Measurements from ENCODE around the gene PDE4DIP. TPM values are rescaled to one million over a fixed set of nuclear protein-coding genes. Genes with fewer than 3 reads are reported as not detected.
"Not testable (repeated sequence)": the region's sequence is repeated elsewhere in the genome, so short reads cannot be mapped to it uniquely, and the experiment has no call there.

The PDE4DIP gene
- total RNA-seq, 2 donors from 2014 or later, result 33.0 to 56.2 TPM

DNA sequence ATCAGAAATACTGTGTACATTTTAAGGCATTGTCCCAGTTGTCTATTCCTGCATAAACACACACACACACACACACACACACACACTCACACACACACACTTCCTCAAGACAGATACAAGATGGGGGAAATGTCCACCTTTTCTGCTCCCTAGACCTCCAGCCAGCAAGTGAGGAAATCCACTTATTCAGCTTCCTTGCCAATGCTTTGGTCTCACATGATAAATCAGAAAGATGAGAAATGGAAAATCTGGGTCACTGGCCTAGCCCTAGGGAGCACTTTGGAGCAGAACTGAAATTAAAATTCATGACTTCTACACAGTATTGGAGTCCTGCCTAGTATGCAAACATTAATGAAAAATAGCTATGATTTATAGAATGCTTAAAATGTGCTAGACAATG is 15.3 kb upstream of the PDE4DIP start:
- DNase-seq; H3K4me1 ChIP-seq (ENCODE audit: control insufficient read depth, insufficient read depth, low read length); H3K4me3 ChIP-seq (ENCODE audit: low read length); H3K4me1 Mint-ChIP-seq; H3K27ac ChIP-seq (ENCODE audit: low read depth, low read length); H3K4me3 Mint-ChIP-seq; H3K27me3 Mint-ChIP-seq (ENCODE audit: insufficient read depth); H3K36me3 ChIP-seq (ENCODE audit: control insufficient read depth, insufficient read depth, low read length); H3K27ac Mint-ChIP-seq; H3K9me3 ChIP-seq (ENCODE audit: control insufficient read depth, low read length); H3K9me3 Mint-ChIP-seq; H3K36me3 Mint-ChIP-seq (ENCODE audit: low read depth); H3K9ac ChIP-seq (ENCODE audit: extremely low read depth, low read length, poor library complexity, severe bottlenecking); H3K27me3 ChIP-seq (ENCODE audit: control insufficient read depth, insufficient read depth, low read length, poor library complexity, severe bottlenecking): not testable (repeated sequence)

DNA sequence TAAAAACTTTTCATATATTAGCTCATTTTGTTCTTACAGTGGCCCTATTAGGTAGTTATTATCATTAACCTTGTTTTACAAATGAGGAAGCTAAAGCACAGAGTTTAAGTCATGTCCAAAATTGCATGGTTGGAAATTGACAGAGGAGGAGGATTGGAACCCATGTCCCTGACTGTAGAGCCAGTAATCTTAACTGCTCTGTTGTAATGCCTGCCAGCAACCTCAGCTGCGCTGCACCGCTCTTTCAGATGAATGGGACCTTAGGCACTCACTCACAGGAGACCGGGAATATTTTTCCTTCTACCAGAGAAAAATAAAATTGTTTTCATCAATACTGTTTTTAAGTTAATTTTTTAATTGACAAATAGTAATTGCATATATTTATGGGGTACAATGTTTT is 14.9 kb upstream of the PDE4DIP start:
- not testable (repeated sequence) for H3K27ac ChIP-seq (ENCODE audit: low read depth, low read length); H3K9me3 Mint-ChIP-seq; H3K9ac ChIP-seq (ENCODE audit: extremely low read depth, low read length, poor library complexity, severe bottlenecking); H3K27me3 ChIP-seq (ENCODE audit: control insufficient read depth, insufficient read depth, low read length, poor library complexity, severe bottlenecking); H3K4me3 ChIP-seq (ENCODE audit: low read length); H3K27me3 Mint-ChIP-seq (ENCODE audit: insufficient read depth); DNase-seq; H3K36me3 Mint-ChIP-seq (ENCODE audit: low read depth); H3K4me1 ChIP-seq (ENCODE audit: control insufficient read depth, insufficient read depth, low read length); H3K36me3 ChIP-seq (ENCODE audit: control insufficient read depth, insufficient read depth, low read length); H3K4me3 Mint-ChIP-seq; H3K4me1 Mint-ChIP-seq; H3K9me3 ChIP-seq (ENCODE audit: control insufficient read depth, low read length); H3K27ac Mint-ChIP-seq
- WGBS, 2 experiments (ENCODE audit: insufficient coverage in 1 of 2, insufficient read length in 1 of 2), result no CpG with 5 or more reads among the region's 3 CpGs

DNA sequence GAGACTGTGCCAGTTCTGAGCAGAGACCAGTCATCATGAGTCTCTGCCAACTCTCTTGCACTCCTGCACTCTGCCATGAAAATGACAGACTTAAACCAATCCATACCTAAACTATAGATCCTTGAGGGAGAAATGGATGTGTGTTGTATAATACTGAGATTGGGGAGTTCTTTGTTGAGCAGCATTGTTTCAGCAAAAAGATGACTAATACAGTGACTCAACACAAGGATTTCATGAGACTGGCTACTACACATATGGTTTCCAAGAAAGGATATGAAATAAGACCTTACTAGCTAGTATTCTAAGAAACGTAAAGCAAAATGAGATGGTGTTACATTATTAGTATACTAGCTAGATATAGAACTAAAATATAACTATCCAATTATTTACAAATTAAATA is 3.0 kb upstream of the PDE4DIP start:
- H3K4me1 Mint-ChIP-seq; H3K9me3 ChIP-seq (ENCODE audit: control insufficient read depth, low read length); H3K36me3 Mint-ChIP-seq (ENCODE audit: low read depth); H3K27ac Mint-ChIP-seq; H3K27me3 ChIP-seq (ENCODE audit: control insufficient read depth, insufficient read depth, low read length, poor library complexity, severe bottlenecking); DNase-seq; H3K4me1 ChIP-seq (ENCODE audit: control insufficient read depth, insufficient read depth, low read length); H3K9me3 Mint-ChIP-seq; H3K9ac ChIP-seq (ENCODE audit: extremely low read depth, low read length, poor library complexity, severe bottlenecking); H3K27me3 Mint-ChIP-seq (ENCODE audit: insufficient read depth); H3K4me3 ChIP-seq (ENCODE audit: low read length); H3K4me3 Mint-ChIP-seq; H3K36me3 ChIP-seq (ENCODE audit: control insufficient read depth, insufficient read depth, low read length); H3K27ac ChIP-seq (ENCODE audit: low read depth, low read length): not testable (repeated sequence)
- no CpG with 5 or more reads among the region's 1 CpG for WGBS, 2 experiments (ENCODE audit: insufficient coverage in 1 of 2, insufficient read length in 1 of 2)

DNA sequence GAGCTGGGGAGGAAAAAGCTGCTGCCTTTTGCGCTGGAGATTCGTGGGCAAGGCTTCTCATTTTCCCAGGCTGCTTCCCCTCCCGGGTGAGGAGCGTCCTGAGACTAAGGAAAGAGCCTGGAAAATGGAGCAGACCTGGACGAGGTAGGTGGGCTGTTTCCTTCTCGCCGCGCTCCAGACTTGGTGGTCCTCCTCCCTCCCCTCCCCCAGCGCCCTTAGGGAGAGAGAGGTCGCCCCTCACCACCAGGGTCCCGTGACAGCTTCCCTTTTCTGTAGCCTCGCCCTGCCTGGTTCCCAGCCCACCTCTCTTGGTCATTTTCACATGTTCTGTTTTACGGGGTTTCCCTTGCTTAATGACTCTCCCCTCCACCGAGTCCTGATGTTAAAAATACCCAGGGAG is 423 bp downstream of the PDE4DIP start:
- not testable (repeated sequence) for H3K4me3 Mint-ChIP-seq
- no CpG with 5 or more reads among the region's 14 CpGs for WGBS, 2 experiments (ENCODE audit: insufficient coverage in 1 of 2, insufficient read length in 1 of 2)

DNA sequence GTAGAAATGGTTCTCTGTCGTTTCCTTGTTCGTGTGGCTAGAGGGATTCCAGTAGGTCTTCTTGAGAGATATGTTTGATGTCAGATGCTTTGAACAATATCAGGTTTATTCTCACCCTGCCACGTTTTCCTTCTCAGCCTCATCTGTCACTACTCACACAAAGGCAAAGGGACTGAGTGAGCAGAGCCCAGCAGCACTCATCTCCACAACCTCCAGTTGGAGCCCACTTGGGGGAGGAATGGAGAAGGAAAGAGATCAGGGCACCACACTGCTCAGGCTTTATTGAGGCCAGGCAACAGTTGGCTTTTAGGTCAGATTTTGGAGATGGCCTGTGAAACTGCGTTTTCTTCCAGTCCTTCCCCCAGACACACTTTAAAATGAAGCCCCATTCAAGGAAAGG is 840 bp downstream of the PDE4DIP start:
- not testable (repeated sequence) for H3K9ac ChIP-seq (ENCODE audit: extremely low read depth, low read length, poor library complexity, severe bottlenecking); H3K4me1 ChIP-seq (ENCODE audit: control insufficient read depth, insufficient read depth, low read length); H3K27me3 ChIP-seq (ENCODE audit: control insufficient read depth, insufficient read depth, low read length, poor library complexity, severe bottlenecking); H3K27ac Mint-ChIP-seq; H3K4me3 ChIP-seq (ENCODE audit: low read length); H3K4me3 Mint-ChIP-seq; H3K27ac ChIP-seq (ENCODE audit: low read depth, low read length); H3K36me3 Mint-ChIP-seq (ENCODE audit: low read depth); H3K4me1 Mint-ChIP-seq; H3K9me3 Mint-ChIP-seq; H3K9me3 ChIP-seq (ENCODE audit: control insufficient read depth, low read length); H3K27me3 Mint-ChIP-seq (ENCODE audit: insufficient read depth); DNase-seq; H3K36me3 ChIP-seq (ENCODE audit: control insufficient read depth, insufficient read depth, low read length)
- no CpG with 5 or more reads among the region's 4 CpGs for whole genome bisulfite sequencing, 2 experiments (ENCODE audit: insufficient coverage in 1 of 2, insufficient read length in 1 of 2)

More for the DNA sequence above, 423 bp downstream of the PDE4DIP start:
- H3K4me3 ChIP-seq (ENCODE audit: low read length); H3K9ac ChIP-seq (ENCODE audit: extremely low read depth, low read length, poor library complexity, severe bottlenecking); H3K27ac ChIP-seq (ENCODE audit: low read depth, low read length); H3K9me3 Mint-ChIP-seq; H3K9me3 ChIP-seq (ENCODE audit: control insufficient read depth, low read length); H3K27ac Mint-ChIP-seq; H3K27me3 ChIP-seq (ENCODE audit: control insufficient read depth, insufficient read depth, low read length, poor library complexity, severe bottlenecking); H3K4me1 ChIP-seq (ENCODE audit: control insufficient read depth, insufficient read depth, low read length); H3K36me3 ChIP-seq (ENCODE audit: control insufficient read depth, insufficient read depth, low read length); DNase-seq; H3K4me1 Mint-ChIP-seq; H3K36me3 Mint-ChIP-seq (ENCODE audit: low read depth); H3K27me3 Mint-ChIP-seq (ENCODE audit: insufficient read depth): not testable (repeated sequence)

DNA sequence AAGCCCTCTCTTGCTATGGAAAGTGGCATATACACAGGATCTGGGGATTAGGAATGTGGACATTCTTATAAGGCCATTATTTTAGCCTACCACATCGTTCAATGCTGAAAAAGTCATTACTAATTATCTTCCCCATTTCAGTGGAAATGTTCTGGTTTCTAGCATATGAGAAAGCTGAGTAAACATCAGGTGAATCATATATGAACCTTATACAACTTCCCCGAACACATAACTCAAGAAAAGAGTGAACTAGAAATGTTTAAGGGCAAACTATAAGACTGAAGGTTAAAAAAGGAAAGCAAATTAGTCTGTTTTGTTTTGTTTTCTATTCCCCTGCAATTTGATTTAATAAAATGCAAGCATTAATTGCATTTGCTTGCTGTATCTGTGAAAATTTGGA is 6.1 kb downstream of the PDE4DIP start:
- not testable (repeated sequence) for H3K27ac Mint-ChIP-seq; H3K4me3 Mint-ChIP-seq; DNase-seq; H3K36me3 ChIP-seq (ENCODE audit: control insufficient read depth, insufficient read depth, low read length); H3K36me3 Mint-ChIP-seq (ENCODE audit: low read depth); H3K9me3 Mint-ChIP-seq; H3K9ac ChIP-seq (ENCODE audit: extremely low read depth, low read length, poor library complexity, severe bottlenecking); H3K4me1 Mint-ChIP-seq; H3K27me3 Mint-ChIP-seq (ENCODE audit: insufficient read depth); H3K27ac ChIP-seq (ENCODE audit: low read depth, low read length); H3K4me1 ChIP-seq (ENCODE audit: control insufficient read depth, insufficient read depth, low read length); H3K27me3 ChIP-seq (ENCODE audit: control insufficient read depth, insufficient read depth, low read length, poor library complexity, severe bottlenecking); H3K9me3 ChIP-seq (ENCODE audit: control insufficient read depth, low read length); H3K4me3 ChIP-seq (ENCODE audit: low read length)
- WGBS, 2 experiments (ENCODE audit: insufficient coverage in 1 of 2, insufficient read length in 1 of 2), result no CpG with 5 or more reads among the region's 2 CpGs

DNA sequence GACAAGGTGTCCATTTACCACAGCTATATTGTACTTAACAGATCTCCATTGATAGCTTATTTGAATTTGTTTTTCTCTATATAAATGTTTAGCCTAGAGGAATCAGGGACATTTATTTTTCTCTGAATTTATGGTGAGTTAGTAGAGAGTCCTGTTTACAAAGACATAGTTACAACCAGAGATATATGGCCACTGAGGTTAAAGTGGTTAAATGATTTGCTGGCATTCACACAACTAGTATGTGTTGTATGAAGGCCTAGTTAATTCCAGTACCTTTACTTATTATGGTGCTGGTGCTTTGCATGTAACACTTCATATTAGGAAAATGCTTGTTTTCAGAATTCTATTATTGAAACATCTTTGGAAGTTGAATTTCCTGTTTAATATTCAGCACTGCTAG is 6.6 kb downstream of the PDE4DIP start:
- H3K27ac ChIP-seq (ENCODE audit: low read depth, low read length); H3K36me3 Mint-ChIP-seq (ENCODE audit: low read depth); H3K4me3 Mint-ChIP-seq; H3K4me3 ChIP-seq (ENCODE audit: low read length); H3K9ac ChIP-seq (ENCODE audit: extremely low read depth, low read length, poor library complexity, severe bottlenecking); H3K27me3 Mint-ChIP-seq (ENCODE audit: insufficient read depth); H3K9me3 ChIP-seq (ENCODE audit: control insufficient read depth, low read length); H3K36me3 ChIP-seq (ENCODE audit: control insufficient read depth, insufficient read depth, low read length); DNase-seq; H3K27me3 ChIP-seq (ENCODE audit: control insufficient read depth, insufficient read depth, low read length, poor library complexity, severe bottlenecking); H3K4me1 Mint-ChIP-seq; H3K27ac Mint-ChIP-seq; H3K9me3 Mint-ChIP-seq; H3K4me1 ChIP-seq (ENCODE audit: control insufficient read depth, insufficient read depth, low read length): not testable (repeated sequence)
